Activated T-cell treated with anti-CD3 and anti-CD28 coated beads, Interleukin-2, amount 50 U/mL, for 72 hours (primary cell): ENCODE data around the gene GABRP. TPM values are rescaled to one million over a fixed set of nuclear protein-coding genes. Genes with fewer than 3 reads are reported as not detected.
"Not testable (repeated sequence)": the region's sequence is repeated elsewhere in the genome, so short reads cannot be mapped to it uniquely, and the experiment has no call there.

Experiments used
- ATAC-seq, 2 donors: fragments of 150-1000 bp; cut with Tn5 transposase; replicated peaks in 1 of 2; 2 replicates each; pipeline ENCODE4 v1.10.0; 2021; ENCODE audit warnings: moderate library complexity in 2 of 2, mild to moderate bottlenecking in 1 of 2
- DNase-seq, 2 donors: peaks; one replicate each; pipeline ENCODE4 v3.0.0; 2021 to 2022; ENCODE audit warnings: mixed read lengths in 1 of 2
- H3K27ac Mint-ChIP-seq: one replicate; pipeline ENCODE4 v1.8.0; 2022; ENCODE audit warnings: mild to moderate bottlenecking, moderate library complexity, mixed read lengths
- H3K27me3 Mint-ChIP-seq: one replicate; pipeline ENCODE4 v1.8.0; 2022; ENCODE audit warnings: low read depth, mixed read lengths
- H3K36me3 Mint-ChIP-seq, 2 donors: one replicate each; pipeline ENCODE4 v1.8.0; 2022; ENCODE audit warnings: mixed read lengths in 2 of 2, mild to moderate bottlenecking in 1 of 2; ENCODE audit not compliant: insufficient read depth in 2 of 2
- H3K4me1 Mint-ChIP-seq: one replicate; pipeline ENCODE4 v1.8.0; 2022; ENCODE audit warnings: low read depth, mixed read lengths
- H3K4me3 Mint-ChIP-seq, 2 donors: one replicate each; pipeline ENCODE4 v1.8.0; 2022; ENCODE audit warnings: mild to moderate bottlenecking in 2 of 2, mixed read lengths in 2 of 2, moderate library complexity in 2 of 2
- H3K9me3 Mint-ChIP-seq, 2 donors: one replicate each; pipeline ENCODE4 v1.8.0; 2022; ENCODE audit warnings: mixed read lengths in 2 of 2
- total RNA-seq, 2 donors: library from RNA; stranded (reverse); gene quantifications; one replicate each; pipeline ENCODE4 v1.2.3, GENCODE V29; 2022

The GABRP gene
- total RNA-seq, 2 donors from 2014 or later = not detected

DNA sequence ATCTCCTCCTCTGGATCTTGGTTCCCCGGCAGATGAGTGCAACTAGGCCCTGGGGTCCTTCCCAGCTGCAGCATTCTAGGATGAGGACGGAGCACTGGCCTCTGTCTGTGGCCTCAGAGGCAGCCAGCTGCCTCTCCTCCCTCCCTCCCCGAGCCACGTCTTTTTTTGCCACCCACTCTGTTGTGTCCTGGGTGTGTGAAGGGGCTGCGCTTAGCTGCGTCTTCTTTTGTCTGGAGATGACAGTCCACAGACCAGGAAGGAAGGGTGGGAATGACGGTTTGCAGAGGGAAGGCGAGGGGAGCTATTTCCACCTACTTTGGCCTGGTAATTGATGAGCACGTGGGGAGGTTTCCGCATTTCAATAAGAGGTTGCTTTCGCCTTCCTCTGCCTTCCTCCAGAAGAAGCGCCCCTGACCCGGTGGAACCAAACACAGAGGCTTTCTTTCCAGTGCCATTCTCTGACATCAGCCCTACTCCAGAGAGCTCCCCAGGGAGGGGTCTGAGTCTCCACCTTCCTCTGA lies 34.5 kb upstream of the GABRP start:
- Mint-ChIP-seq H3K27me3 (peaks cover 24% of the 10 kb centered on the region), H3K27ac (no peak overlapping the region), H3K4me3 (no peak overlapping the region), H3K4me1 (peaks cover 4% of the 10 kb centered on the region), H3K9me3 (no peaks in the 10 kb centered on the region), H3K36me3 (no peaks in the 10 kb centered on the region)
- DNase-seq (no peak), ATAC-seq (no peak)

DNA sequence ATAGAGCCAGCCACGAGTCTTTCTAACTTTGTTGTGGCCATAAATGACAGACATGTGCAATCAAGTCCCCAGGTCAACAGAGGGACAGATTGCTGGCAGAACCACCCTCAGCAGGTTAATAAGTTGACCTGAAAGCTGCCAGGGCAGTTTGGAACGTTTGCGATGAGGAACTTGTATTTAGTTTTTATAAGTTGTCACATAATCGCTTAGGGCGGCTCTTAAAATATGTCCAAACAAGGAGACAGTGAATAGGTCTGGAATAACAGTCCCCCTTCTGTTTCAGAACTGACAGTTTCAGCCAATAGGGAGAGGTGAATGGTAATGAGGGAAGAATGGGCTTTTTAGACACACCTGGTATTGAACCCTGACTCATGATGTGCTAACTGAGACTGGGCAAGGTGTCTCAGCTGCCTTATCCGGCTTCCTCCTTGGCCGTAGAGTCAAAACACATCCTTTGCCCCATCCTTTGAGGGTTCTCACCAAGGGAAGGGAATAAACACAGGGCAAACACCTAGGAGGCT lies 33.6 kb upstream of the GABRP start:
- Mint-ChIP-seq H3K36me3 (no peaks in the 10 kb centered on the region), H3K4me1 (no peaks in the 10 kb centered on the region), H3K9me3 (peaks cover 0 to 4% of the 10 kb centered on the region in 2 donors), H3K27me3 (peaks cover 17% of the 10 kb centered on the region), H3K27ac (no peak overlapping the region), H3K4me3 (no peak overlapping the region)
- DNase-seq (no peak), ATAC-seq (no peak)

DNA sequence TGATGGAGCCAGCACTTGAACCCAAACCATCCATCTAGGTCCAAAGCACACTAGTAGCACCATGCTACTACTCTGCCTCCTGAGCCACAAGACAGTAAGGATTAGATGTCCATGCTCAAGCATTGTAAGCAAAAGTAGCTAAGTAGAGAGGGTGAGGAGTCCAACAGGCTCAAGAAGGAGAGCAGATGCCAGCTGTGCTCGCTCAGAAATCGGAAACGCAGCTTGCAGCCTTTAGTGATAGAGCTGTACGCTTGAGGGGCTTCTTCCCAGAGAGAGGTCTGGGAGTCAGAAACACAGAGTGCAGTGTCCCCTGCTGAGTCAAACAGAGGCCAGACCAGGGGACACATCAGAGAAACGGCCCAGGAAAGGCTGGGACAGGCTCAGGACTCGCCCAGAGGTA lies 32.7 kb upstream of the GABRP start:
- ATAC-seq (no peak), DNase-seq (no peak)
- no peaks in the 10 kb centered on the region for H3K36me3 Mint-ChIP-seq
- no peaks in the 10 kb centered on the region for H3K4me1 Mint-ChIP-seq
- no peak overlapping the region for H3K4me3 Mint-ChIP-seq
- no peak overlapping the region for H3K27ac Mint-ChIP-seq
- peaks cover 9% of the 10 kb centered on the region for H3K27me3 Mint-ChIP-seq
- H3K9me3 Mint-ChIP-seq = peaks cover 0 to 4% of the 10 kb centered on the region in 2 donors

DNA sequence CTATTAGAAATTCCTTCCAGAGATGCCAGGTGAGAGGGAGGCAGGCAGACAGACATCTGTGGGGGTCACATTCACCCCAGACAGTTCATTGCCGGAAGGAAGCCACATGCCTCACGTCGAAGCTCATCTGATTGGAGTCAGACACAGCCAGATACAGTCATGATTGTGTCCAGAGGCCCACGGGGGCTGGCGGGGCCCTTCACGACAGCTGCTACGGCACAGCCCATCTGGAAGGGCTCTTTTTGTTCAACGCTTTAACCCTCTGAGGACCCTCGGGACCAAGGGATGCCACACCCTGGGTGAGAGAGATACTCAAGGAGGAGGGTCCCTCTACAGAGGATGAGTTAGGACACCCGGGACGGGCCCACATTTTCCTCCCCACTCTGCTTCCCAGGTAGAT lies 31.9 kb upstream of the GABRP start:
- no peak for ATAC-seq
- DNase-seq = no peak
- no peak overlapping the region for H3K27ac Mint-ChIP-seq
- no peaks in the 10 kb centered on the region for H3K36me3 Mint-ChIP-seq
- H3K4me1 Mint-ChIP-seq = no peaks in the 10 kb centered on the region
- no peak overlapping the region for H3K4me3 Mint-ChIP-seq
- H3K9me3 Mint-ChIP-seq = peaks cover 0 to 4% of the 10 kb centered on the region in 2 donors
- peaks cover 7% of the 10 kb centered on the region for H3K27me3 Mint-ChIP-seq

DNA sequence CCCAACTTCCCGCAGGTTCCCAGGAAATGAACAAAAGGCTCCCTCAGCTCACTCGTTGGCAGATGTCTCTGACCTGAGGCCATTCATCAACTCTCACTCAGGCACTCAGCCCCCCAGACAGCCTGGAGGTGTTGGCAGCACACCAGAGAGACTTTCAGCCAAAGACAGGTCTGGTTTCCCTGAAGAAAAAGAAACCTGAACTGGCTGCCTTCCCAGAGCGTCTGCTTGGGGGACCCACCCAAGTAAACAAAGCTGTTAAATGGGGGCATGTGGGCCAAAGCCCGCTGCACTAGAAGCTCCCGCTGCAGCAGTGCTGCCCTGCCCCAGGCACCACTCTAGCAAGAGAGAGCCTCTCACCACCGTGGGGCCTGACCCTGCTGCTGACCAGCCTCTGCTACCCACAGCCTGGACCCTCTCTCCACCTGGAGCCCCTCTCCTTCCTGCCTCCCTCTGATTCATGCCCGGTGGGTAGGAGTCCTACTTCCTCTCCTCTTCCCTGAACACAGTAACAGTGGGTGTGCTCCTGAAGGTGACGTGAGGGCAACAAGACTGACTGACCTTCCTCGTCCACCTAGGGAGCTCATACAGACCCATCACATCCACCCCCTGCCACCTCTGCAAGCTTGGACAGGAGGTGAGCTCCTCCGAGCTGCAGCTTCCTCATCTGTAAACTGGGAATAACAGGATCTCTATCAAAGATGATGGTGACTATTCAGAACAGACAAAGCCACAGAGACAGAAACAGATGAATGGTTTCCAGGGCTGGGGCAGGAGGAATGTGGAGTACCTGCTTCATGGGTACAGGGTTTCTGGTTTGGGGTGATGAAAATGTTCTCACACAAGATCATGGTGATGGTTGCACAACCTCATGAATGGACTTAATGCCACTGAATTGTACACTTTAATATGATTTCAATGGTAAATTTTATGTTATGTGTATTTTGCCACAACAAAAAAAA lies 31.0 kb upstream of the GABRP start:
- peaks cover 7% of the 10 kb centered on the region for H3K27me3 Mint-ChIP-seq
- peaks cover 0 to 4% of the 10 kb centered on the region in 2 donors for H3K9me3 Mint-ChIP-seq
- H3K27ac Mint-ChIP-seq = no peak overlapping the region
- H3K36me3 Mint-ChIP-seq = no peaks in the 10 kb centered on the region
- no peak for ATAC-seq
- no peak overlapping the region for H3K4me3 Mint-ChIP-seq
- no peaks in the 10 kb centered on the region for H3K4me1 Mint-ChIP-seq
- no peak for DNase-seq

DNA sequence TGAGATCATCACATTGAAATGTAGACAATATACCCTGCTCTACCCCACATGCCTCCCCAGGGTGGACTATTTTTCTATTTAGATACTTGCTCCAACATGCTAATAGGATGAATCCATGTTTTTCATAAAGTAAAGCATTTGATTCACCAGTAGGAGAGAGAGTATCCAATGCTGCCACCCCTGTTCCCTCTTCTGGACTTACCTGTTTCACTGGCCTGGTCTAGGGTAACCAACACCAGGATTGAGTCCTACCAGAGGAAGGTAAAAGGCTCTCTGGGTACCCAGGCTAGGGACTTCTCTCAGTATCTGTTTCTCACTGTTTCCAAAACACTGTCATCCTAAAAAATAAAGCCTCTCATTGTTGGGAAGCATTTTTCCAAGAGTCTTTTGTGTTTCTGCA lies 30.2 kb upstream of the GABRP start:
- Mint-ChIP-seq H3K36me3 (no peaks in the 10 kb centered on the region), H3K4me1 (no peaks in the 10 kb centered on the region), H3K27ac (no peak overlapping the region), H3K9me3 (peaks cover 0 to 4% of the 10 kb centered on the region in 2 donors), H3K4me3 (no peak overlapping the region), H3K27me3 (peaks cover 7% of the 10 kb centered on the region)
- ATAC-seq (no peak), DNase-seq (no peak)

DNA sequence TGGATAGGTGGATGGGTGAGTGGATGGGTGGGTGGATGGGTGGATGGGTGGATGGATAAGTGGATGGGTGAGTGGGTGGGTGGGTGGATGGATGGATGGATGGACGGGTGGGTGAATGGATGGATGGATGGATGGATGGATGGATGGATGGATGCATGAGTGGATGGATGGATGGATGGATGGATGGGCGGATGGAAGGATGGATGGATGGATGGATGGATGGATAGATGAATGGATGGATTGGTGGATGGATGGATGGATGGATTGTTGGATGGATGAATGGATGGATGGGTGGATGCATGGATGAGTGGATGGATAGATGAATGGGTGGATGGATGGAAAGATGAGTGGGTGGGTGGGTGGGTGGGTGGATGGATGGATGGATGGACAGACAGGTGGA lies 29.0 kb upstream of the GABRP start:
- H3K4me1 Mint-ChIP-seq, H3K27ac Mint-ChIP-seq, DNase-seq, H3K36me3 Mint-ChIP-seq, H3K9me3 Mint-ChIP-seq, ATAC-seq, H3K4me3 Mint-ChIP-seq: not testable (repeated sequence)
- peaks cover 13% of the 10 kb centered on the region for H3K27me3 Mint-ChIP-seq

DNA sequence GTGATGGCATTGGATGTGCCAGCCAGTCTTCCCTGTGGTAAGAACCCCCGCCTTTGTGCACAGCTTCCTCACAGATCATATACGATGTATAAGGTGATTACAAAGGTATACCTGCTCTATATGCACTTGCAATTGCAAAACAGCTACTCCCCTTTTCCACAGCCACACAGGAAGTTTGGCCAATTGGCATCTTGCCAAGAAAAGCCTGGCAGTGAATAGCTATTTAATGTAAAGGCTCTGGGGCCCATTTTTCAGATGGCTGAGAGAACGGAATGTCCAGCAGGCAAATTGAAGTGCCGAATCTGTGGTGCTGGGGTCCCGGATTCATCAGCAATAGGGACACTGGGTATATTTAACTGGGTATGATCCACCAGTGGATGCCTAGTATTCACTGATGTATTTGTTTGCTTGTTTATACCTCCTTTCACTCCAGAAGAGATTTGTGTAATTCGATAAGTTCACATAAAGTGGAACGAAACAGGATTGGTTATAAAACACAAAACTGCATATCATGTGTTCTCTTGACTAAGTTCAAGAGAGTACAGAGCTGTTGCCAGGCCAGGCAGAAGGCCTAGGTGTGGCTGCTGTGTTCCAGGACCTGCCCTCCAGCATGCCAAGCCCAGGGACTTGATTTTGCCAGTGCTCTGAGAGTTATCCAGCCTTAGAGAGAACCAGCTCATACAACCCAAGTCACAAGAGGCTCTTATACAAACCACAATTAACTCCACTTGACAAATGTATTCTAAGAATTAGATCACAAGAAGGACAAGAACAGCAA lies 27.7 kb upstream of the GABRP start:
- Mint-ChIP-seq H3K36me3 (no peaks in the 10 kb centered on the region), H3K4me3 (no peak overlapping the region), H3K27ac (no peak overlapping the region), H3K27me3 (peaks cover 12% of the 10 kb centered on the region), H3K4me1 (no peaks in the 10 kb centered on the region), H3K9me3 (peaks cover 0 to 4% of the 10 kb centered on the region in 2 donors)
- ATAC-seq (no peak), DNase-seq (no peak)

DNA sequence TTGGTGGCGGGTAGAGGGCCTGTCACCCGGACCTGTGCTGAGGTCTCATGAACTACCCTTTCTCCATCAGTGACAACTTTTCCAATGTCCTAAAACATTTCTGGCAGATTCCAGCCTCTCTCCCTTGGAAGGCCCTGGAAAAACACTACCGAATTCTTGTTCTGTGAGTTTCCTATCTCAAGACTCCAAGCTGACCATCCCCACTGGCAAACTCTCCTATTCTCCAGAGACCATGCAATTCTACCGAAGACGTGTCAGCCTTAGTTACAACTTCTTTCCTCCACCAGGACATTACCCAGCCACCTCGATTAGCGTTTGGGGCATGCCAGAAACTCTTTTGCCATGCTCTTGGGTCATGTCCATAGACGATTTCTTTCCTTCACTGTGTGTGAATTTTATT lies 26.8 kb upstream of the GABRP start:
- no peak for ATAC-seq
- no peak for DNase-seq
- peaks cover 15% of the 10 kb centered on the region for H3K27me3 Mint-ChIP-seq
- H3K9me3 Mint-ChIP-seq = peaks cover 0 to 4% of the 10 kb centered on the region in 2 donors
- H3K4me1 Mint-ChIP-seq = no peaks in the 10 kb centered on the region
- H3K4me3 Mint-ChIP-seq = no peak overlapping the region
- no peak overlapping the region for H3K27ac Mint-ChIP-seq
- H3K36me3 Mint-ChIP-seq = no peaks in the 10 kb centered on the region

DNA sequence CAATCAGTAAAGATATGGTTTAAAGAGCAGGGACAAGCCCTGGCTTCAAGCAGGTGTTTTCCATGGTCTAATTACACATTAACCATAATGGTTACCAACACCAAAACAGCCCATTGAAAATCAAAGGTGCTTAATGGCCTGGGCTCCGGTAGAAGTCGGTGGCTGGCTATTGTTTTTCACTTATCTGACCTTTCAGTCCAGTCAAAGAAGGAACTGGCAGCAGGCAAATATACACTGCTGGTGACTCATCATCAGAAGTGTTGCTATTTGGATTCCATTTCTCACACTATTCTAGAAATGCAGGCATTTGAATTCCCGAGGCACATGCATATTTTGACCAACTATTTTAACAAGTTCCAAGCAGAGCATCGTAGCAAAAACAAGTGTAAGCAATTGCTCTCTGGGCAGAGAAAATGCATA lies 26.3 kb upstream of the GABRP start:
- Mint-ChIP-seq H3K4me3 (no peak overlapping the region), H3K27ac (no peak overlapping the region), H3K36me3 (no peaks in the 10 kb centered on the region), H3K9me3 (peaks cover 0 to 4% of the 10 kb centered on the region in 2 donors), H3K27me3 (peaks cover 15% of the 10 kb centered on the region), H3K4me1 (no peaks in the 10 kb centered on the region)
- ATAC-seq (no peak), DNase-seq (no peak)

DNA sequence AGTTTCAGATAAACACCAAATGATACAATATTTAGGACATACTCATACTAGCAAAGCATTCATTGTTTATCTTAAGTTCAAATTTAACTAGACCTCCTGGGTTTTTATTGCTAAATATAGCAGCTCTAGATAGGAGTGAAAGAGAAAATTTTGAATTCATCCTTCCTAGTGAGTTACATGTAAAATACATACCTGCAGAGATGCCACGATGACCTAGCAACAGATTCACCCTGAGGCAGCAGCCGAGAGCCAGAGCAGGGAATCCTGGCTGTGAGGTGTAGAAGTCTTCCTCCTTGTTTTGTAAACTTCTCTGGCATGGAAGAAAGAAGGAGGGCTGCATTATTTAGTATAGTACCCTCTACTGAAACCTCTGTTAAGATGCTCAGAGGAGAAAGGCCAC lies 25.9 kb upstream of the GABRP start:
- H3K9me3 Mint-ChIP-seq = peaks cover 0 to 4% of the 10 kb centered on the region in 2 donors
- DNase-seq (no peak), ATAC-seq (no peak)
- H3K27ac Mint-ChIP-seq = no peak overlapping the region
- H3K4me1 Mint-ChIP-seq = no peaks in the 10 kb centered on the region
- peaks cover 15% of the 10 kb centered on the region for H3K27me3 Mint-ChIP-seq
- H3K4me3 Mint-ChIP-seq = no peak overlapping the region
- H3K36me3 Mint-ChIP-seq = no peaks in the 10 kb centered on the region

DNA sequence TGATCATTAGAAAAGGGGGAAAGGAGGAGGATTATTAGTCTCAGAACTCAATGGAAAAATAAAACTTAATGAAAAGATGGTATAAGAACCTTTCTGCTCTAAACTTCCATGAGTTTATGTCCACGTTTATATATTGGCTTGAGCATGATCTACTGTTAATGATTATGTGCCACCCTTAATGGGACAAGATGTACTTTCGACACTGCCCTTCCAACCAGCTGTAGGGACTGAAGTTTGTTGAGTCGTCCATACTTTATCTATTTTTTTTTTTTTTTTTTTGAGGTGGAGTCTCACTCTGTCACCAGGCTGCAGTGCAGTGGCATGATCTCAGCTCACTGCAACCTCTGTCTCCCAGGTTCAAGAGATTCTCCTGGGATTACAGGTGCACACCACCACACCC lies 25.0 kb upstream of the GABRP start:
- Mint-ChIP-seq H3K27ac (no peak overlapping the region), H3K9me3 (peaks cover 0 to 4% of the 10 kb centered on the region in 2 donors), H3K36me3 (no peaks in the 10 kb centered on the region), H3K4me3 (no peak overlapping the region), H3K27me3 (peaks cover 15% of the 10 kb centered on the region), H3K4me1 (no peaks in the 10 kb centered on the region)
- DNase-seq (no peak), ATAC-seq (no peak)

DNA sequence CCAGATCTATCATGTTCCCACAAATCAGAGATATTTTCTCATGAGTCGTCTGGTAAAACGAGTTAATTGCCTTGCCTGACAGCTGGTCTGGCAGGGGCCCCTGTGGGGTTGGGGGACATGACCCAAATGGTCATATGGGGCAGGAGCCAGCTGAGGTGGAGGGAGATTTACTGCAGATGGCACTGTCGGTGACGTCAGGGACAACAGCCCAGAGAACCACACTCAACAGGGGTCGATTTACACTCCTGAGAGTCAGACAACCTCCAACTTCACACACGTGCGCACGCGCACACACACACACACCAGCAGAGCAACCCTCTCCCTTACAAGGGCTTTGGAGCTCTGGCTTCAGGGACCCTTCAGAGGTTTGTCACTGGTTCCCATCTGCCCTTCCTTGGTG lies 23.4 kb upstream of the GABRP start:
- H3K27ac Mint-ChIP-seq = no peak overlapping the region
- H3K4me3 Mint-ChIP-seq = no peak overlapping the region
- no peak for DNase-seq
- H3K27me3 Mint-ChIP-seq = peaks cover 15% of the 10 kb centered on the region
- no peaks in the 10 kb centered on the region for H3K9me3 Mint-ChIP-seq
- ATAC-seq = no peak
- H3K36me3 Mint-ChIP-seq = no peaks in the 10 kb centered on the region
- no peaks in the 10 kb centered on the region for H3K4me1 Mint-ChIP-seq
